GM23248 (cell line): ENCODE data around the gene PANX1. TPM values are rescaled to one million over a fixed set of nuclear protein-coding genes. Genes with fewer than 3 reads are reported as not detected.

Source experiments
- DNase-seq: peaks from one replicate; pipeline ENCODE4 v3.0.0-alpha.2; 2015
- H2AFZ ChIP-seq: fragments of 200-600 bp; sonication (generic); 2 replicates; pipeline ENCODE4 v1.6.1; 2016; ENCODE audit warnings: antibody characterized with exemption
- H3F3A ChIP-seq: fragments of 200-600 bp; sonication (generic); 2 replicates; pipeline ENCODE4 v1.6.1; 2016; ENCODE audit warnings: mild to moderate bottlenecking, antibody characterized with exemption, mixed run types; ENCODE audit not compliant: insufficient read depth
- H3K27ac ChIP-seq: fragments of 200-600 bp; sonication (generic); 2 replicates; pipeline ENCODE4 v1.5.1; 2016; ENCODE audit warnings: mild to moderate bottlenecking
- H3K27me3 ChIP-seq: fragments of 200-600 bp; sonication (generic); replicated peaks from 2 replicates; pipeline ENCODE4 v1.6.1; 2016; ENCODE audit warnings: mild to moderate bottlenecking; ENCODE audit not compliant: insufficient read depth
- H3K36me3 ChIP-seq: fragments of 200-600 bp; sonication (generic); 2 replicates; pipeline ENCODE4 v1.6.1; 2016; ENCODE audit warnings: low read depth, mild to moderate bottlenecking
- H3K4me1 ChIP-seq: fragments of 200-600 bp; sonication (generic); 2 replicates; pipeline ENCODE4 v1.6.1; 2016; ENCODE audit warnings: mild to moderate bottlenecking; ENCODE audit not compliant: insufficient read depth
- H3K4me2 ChIP-seq: fragments of 200-600 bp; sonication (generic); one replicate; pipeline ENCODE4 v1.6.1; 2016; ENCODE audit warnings: mild to moderate bottlenecking; ENCODE audit not compliant: unreplicated experiment
- H3K4me3 ChIP-seq: fragments of 200-600 bp; sonication (generic); 2 replicates; pipeline ENCODE4 v1.5.1; 2016; ENCODE audit warnings: mild to moderate bottlenecking
- H3K79me2 ChIP-seq: fragments of 200-600 bp; sonication (generic); 2 replicates; pipeline ENCODE4 v1.6.1; 2016; ENCODE audit warnings: mild to moderate bottlenecking; ENCODE audit not compliant: insufficient read depth
- H3K9ac ChIP-seq: fragments of 200-600 bp; sonication (generic); 2 replicates; pipeline ENCODE4 v1.6.1; 2016; ENCODE audit warnings: mild to moderate bottlenecking
- H3K9me2 ChIP-seq: fragments of 200-600 bp; sonication (generic); 2 replicates; pipeline ENCODE4 v1.6.1; 2016; ENCODE audit warnings: mixed run types, mild to moderate bottlenecking, moderate library complexity; ENCODE audit not compliant: insufficient read depth
- H3K9me3 ChIP-seq: fragments of 200-600 bp; sonication (generic); one replicate; pipeline ENCODE4 v1.6.1; 2017; ENCODE audit warnings: low read depth
- H4K20me1 ChIP-seq: fragments of 200-600 bp; sonication (generic); 2 replicates; pipeline ENCODE4 v1.6.0; 2016; ENCODE audit not compliant: insufficient read depth
- EZH2 ChIP-seq: fragments of 200-600 bp; sonication (generic); IDR thresholded peaks from 2 replicates; pipeline ENCODE4 v1.6.1; 2018; ENCODE audit warnings: antibody characterized with exemption, mild to moderate bottlenecking; ENCODE audit not compliant: insufficient read depth, poor library complexity, severe bottlenecking
- EZH2phosphoT487 ChIP-seq: fragments of 200-600 bp; sonication (generic); IDR thresholded peaks from 2 replicates; pipeline ENCODE4 v1.6.1; 2018; ENCODE audit warnings: antibody characterized with exemption, moderate library complexity, mild to moderate bottlenecking, low read depth; ENCODE audit not compliant: insufficient read depth
- WGBS, 2 experiments: methylation state at CpG; one replicate each; pipeline ENCODE4 v1.1.6; 2015 to 2017; ENCODE audit warnings: low lambda C conversion rate in 2 of 2, low coverage in 1 of 2; ENCODE audit errors: missing lambda C conversion rate in 2 of 2; 5-methylcytosine and 5-hydroxymethylcytosine counted together
- in situ Hi-C: fragments of 300-500 bp; cut with MboI; formaldehyde crosslinking; loops from 2 replicates; pipeline ENCODE4 v1.15.0; 2020
- polyA plus RNA-seq: library from polyadenylated mRNA; unstranded; fragments of >200 nt; fragmentation: Nextera tagmentation; extraction: Ambion mirVana; gene quantifications from 2 replicates; pipeline ENCODE4 v1.2.1, GENCODE V29; 2016
- total RNA-seq: library from RNA; depleted of rRNA; stranded (reverse); fragments of >200 nt; shearing (Covaris generic); gene quantifications from 2 replicates; pipeline ENCODE4 v1.2.3, GENCODE V29; 2014

The PANX1 gene
- total and polyA plus RNA-seq, 2 experiments from 2014 or later, result 19.7 to 43.9 TPM

GRCh38 chr11:94199136-94200130 is 70.8 kb downstream of the PANX1 start:
- Histone ChIP-seq H2AFZ (no peak overlapping the region), H3K9ac (no peak overlapping the region), H4K20me1 (no peaks in the 10 kb centered on the region), H3K27me3 (no peaks in the 10 kb centered on the region), H3K27ac (no peak overlapping the region), H3K4me3 (no peak overlapping the region), H3K4me2 (no peak overlapping the region), H3K4me1 (peaks cover 27% of the 10 kb centered on the region), H3F3A (peaks cover 15% of the 10 kb centered on the region), H3K36me3 (no peaks in the 10 kb centered on the region), H3K9me2 (no peaks in the 10 kb centered on the region), H3K79me2 (no peaks in the 10 kb centered on the region), H3K9me3 (no peaks in the 10 kb centered on the region)
- 46 to 47% methylated on average over 5 of the region's 5 CpGs for WGBS, 2 experiments
- DNase-seq, result peak; percentile 43
- in situ Hi-C loops, result no loop called here
- TF ChIP-seq EZH2phosphoT487 (no peak), EZH2 (no peak)

DNA sequence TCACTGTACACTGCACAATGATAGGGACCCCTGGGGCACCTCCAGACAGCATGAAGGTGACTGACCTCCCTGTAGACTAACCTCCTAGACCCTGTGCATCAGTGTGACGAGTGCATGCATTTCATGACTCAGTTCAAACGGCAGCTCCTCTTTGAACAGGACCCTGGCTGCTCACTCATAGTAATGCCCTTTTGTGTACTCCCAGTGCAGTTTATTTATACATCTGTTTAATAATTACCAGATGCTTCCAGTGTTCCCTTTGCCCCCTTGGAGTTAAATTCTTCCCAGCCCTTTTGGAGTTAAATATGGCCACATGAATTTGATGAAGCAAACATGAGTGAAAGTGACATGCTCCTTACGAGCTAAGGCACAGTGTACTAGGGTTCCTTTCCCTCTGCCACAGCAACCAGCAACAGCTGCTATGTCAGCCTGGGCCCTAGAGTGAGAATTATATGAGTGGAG is 72.4 kb downstream of the PANX1 start:
- in situ Hi-C loops, result no loop called here
- H3K9me3 ChIP-seq, result no peaks in the 10 kb centered on the region
- 1 to 2% methylated on average over 3 of the region's 3 CpGs for WGBS, 2 experiments

GRCh38 chr11:94203070-94203469 is 74.4 kb downstream of the PANX1 start:
- in situ Hi-C loops, result no loop called here
- H4K20me1 ChIP-seq, result no peaks in the 10 kb centered on the region
- DNase-seq, result no peak
- no peaks in the 10 kb centered on the region for H3K9me3 ChIP-seq
- WGBS, 2 experiments, result 79 to 82% methylated on average over 3 of the region's 3 CpGs
- H3K27ac ChIP-seq, result no peak overlapping the region
- H2AFZ ChIP-seq, result no peak overlapping the region
- H3F3A ChIP-seq, result peaks cover 15% of the 10 kb centered on the region
- no peaks in the 10 kb centered on the region for H3K79me2 ChIP-seq
- TF ChIP-seq EZH2, result no peak
- TF ChIP-seq EZH2phosphoT487, result no peak
- no peaks in the 10 kb centered on the region for H3K27me3 ChIP-seq
- H3K4me3 ChIP-seq, result no peak overlapping the region
- H3K9me2 ChIP-seq, result no peaks in the 10 kb centered on the region
- no peak overlapping the region for H3K4me2 ChIP-seq
- no peak overlapping the region for H3K9ac ChIP-seq
- peaks cover 27% of the 10 kb centered on the region for H3K4me1 ChIP-seq
- no peaks in the 10 kb centered on the region for H3K36me3 ChIP-seq

More for the DNA sequence above, 72.4 kb downstream of the PANX1 start:
- peak overlapping the region; percentile 50 for H3K4me2 ChIP-seq
- no peaks in the 10 kb centered on the region for H4K20me1 ChIP-seq
- no peak for TF ChIP-seq EZH2
- no peak for TF ChIP-seq EZH2phosphoT487
- no peaks in the 10 kb centered on the region for H3K79me2 ChIP-seq
- H3K4me1 ChIP-seq, result peaks cover 27% of the 10 kb centered on the region
- H3F3A ChIP-seq, result peaks cover 15% of the 10 kb centered on the region
- H3K9me2 ChIP-seq, result no peaks in the 10 kb centered on the region
- no peak overlapping the region for H3K9ac ChIP-seq
- DNase-seq, result peak; percentile 76
- H3K27ac ChIP-seq, result no peak overlapping the region; the same call in 1 of the 2 replicates
- H3K4me3 ChIP-seq, result no peak overlapping the region
- H2AFZ ChIP-seq, result no peak overlapping the region
- H3K36me3 ChIP-seq, result no peaks in the 10 kb centered on the region
- no peaks in the 10 kb centered on the region for H3K27me3 ChIP-seq

DNA sequence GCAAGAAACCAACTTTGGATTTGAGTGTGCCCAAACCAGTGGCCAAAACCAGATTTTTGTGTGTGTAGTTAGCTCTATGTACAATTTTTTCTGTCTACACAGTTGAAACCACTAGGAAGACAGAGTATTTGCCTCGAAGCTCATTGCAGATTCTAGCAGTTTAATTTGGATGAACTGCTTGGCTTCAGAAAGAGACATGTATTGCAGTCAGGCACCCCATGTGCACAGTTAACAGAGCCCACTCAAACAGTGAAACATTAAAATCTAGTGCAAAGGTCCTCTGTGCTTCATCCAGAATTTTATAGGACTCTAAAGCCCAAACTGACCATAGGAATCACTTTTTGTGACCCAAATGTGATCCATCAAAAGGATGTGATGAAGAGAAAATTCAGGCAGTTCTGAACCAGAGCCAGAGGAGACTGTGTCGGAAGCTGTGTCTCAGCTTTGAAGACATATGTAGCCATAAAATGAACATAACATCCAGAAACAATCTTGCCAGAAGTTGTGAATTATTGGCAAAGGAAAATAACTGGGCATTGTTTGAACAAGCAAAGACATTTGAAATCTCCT is 82.7 kb downstream of the PANX1 start:
- TF ChIP-seq EZH2phosphoT487 (no peak), EZH2 (no peak)
- Histone ChIP-seq H3K9ac (no peak overlapping the region), H4K20me1 (no peaks in the 10 kb centered on the region), H3K4me3 (no peak overlapping the region), H3K4me1 (no peaks in the 10 kb centered on the region), H3K27ac (no peak overlapping the region), H3K4me2 (no peak overlapping the region), H3K27me3 (no peaks in the 10 kb centered on the region), H3K9me2 (no peaks in the 10 kb centered on the region), H2AFZ (no peak overlapping the region), H3K9me3 (no peaks in the 10 kb centered on the region), H3K36me3 (no peaks in the 10 kb centered on the region), H3K79me2 (no peaks in the 10 kb centered on the region), H3F3A (no peaks in the 10 kb centered on the region)
- WGBS, 2 experiments, result 10 to 15% methylated on average over 2 of the region's 2 CpGs
- DNase-seq, result no peak
- in situ Hi-C loops, result no loop called here
